ENCODE results near the gene ENTPD1.
"Not testable (repeated sequence)": the region's sequence is repeated elsewhere in the genome, so short reads cannot be mapped to it uniquely, and the experiment has no call there.

Gene ENTPD1

GRCh38 chr10:95759233-95759826, 3.4 kb downstream of the ENTPD1 start:
- DNase-seq = no peak

GRCh38 chr10:95761939-95762492, 6.1 kb downstream of the ENTPD1 start:
- no peak for DNase-seq

GRCh38 chr10:95767884-95768556, 12.1 kb downstream of the ENTPD1 start:
- DNase-seq = no peak

- DNase-seq = no peak
These were observed 14.2 kb downstream of the ENTPD1 start for GRCh38 chr10:95770084-95770720.

- not testable (repeated sequence) for DNase-seq
These were observed 17.5 kb downstream of the ENTPD1 start for GRCh38 chr10:95773454-95773853.

- not testable (repeated sequence) for DNase-seq
These were observed 21.7 kb downstream of the ENTPD1 start for GRCh38 chr10:95777638-95778037.

- no peak for DNase-seq
These were observed 26.4 kb downstream of the ENTPD1 start for GRCh38 chr10:95782318-95782717.

- no peak for DNase-seq
These were observed 27.8 kb downstream of the ENTPD1 start for GRCh38 chr10:95783741-95784140.

- DNase-seq = no peak
These were observed 28.4 kb downstream of the ENTPD1 start for GRCh38 chr10:95784279-95784913.

- DNase-seq = no peak
These were observed 29.4 kb downstream of the ENTPD1 start for GRCh38 chr10:95785317-95785716.

GRCh38 chr10:95785942-95786669, 30.1 kb downstream of the ENTPD1 start:
- no peak for DNase-seq

GRCh38 chr10:95787447-95787846, 31.5 kb downstream of the ENTPD1 start:
- no peak for DNase-seq

GRCh38 chr10:95788830-95789229, 32.9 kb downstream of the ENTPD1 start:
- DNase-seq = no peak

GRCh38 chr10:95789902-95790301, 33.9 kb downstream of the ENTPD1 start:
- DNase-seq = no peak

- no peak for DNase-seq
These were observed 35.0 kb downstream of the ENTPD1 start for GRCh38 chr10:95790982-95791381.

- no peak for DNase-seq
These were observed 35.5 kb downstream of the ENTPD1 start for GRCh38 chr10:95791425-95791979.

GRCh38 chr10:95792211-95792780, 36.3 kb downstream of the ENTPD1 start:
- no peak for DNase-seq

GRCh38 chr10:95792874-95793285, 36.9 kb downstream of the ENTPD1 start:
- DNase-seq = no peak

GRCh38 chr10:95793401-95794045, 37.6 kb downstream of the ENTPD1 start:
- DNase-seq = no peak

- DNase-seq = no peak
These were observed 38.2 kb downstream of the ENTPD1 start for GRCh38 chr10:95794195-95794594.

- no peak for DNase-seq
These were observed 39.6 kb downstream of the ENTPD1 start for GRCh38 chr10:95795602-95796001.

- DNase-seq = no peak
These were observed 40.5 kb downstream of the ENTPD1 start for GRCh38 chr10:95796504-95796903.

All from activated naive CD4-positive, alpha-beta T cell (primary cell).